HL-60 (cell line): Measurements from ENCODE around the gene SCIMP.

Experiments
- POLR2AphosphoS5 ChIP-seq: IDR thresholded peaks from 2 replicates; pipeline ENCODE4 v1.6.1; 2012; ENCODE audit warnings: low read depth
- TF ChIP-seq, protein P1 (sequence below): IDR thresholded peaks from one replicate; pipeline ENCODE4 v1.5.1; 2011; ENCODE audit warnings: low read length, control low read depth, inconsistent platforms; ENCODE audit not compliant: insufficient read depth

DNA sequence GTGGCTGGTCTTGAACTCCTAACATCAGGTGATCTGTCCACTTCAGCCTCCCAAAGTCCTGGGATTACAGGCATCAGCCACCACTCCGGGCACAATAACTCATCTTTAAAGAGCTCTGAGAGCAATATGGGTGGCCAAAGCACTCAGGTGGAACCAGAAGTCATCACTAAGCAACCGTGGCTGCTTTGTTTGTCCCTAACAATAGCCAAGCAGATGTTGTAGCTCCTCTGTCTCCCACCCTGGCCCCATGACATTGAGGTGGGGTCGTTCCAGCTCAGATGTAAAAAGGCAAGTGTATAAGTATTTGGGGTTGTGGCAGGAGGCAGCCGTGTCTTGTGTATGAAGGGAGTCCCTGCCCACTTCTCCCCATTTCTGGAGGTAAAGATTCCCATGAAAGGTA lies 3.7 kb upstream of the SCIMP start:
- TF ChIP-seq, protein P1, sequence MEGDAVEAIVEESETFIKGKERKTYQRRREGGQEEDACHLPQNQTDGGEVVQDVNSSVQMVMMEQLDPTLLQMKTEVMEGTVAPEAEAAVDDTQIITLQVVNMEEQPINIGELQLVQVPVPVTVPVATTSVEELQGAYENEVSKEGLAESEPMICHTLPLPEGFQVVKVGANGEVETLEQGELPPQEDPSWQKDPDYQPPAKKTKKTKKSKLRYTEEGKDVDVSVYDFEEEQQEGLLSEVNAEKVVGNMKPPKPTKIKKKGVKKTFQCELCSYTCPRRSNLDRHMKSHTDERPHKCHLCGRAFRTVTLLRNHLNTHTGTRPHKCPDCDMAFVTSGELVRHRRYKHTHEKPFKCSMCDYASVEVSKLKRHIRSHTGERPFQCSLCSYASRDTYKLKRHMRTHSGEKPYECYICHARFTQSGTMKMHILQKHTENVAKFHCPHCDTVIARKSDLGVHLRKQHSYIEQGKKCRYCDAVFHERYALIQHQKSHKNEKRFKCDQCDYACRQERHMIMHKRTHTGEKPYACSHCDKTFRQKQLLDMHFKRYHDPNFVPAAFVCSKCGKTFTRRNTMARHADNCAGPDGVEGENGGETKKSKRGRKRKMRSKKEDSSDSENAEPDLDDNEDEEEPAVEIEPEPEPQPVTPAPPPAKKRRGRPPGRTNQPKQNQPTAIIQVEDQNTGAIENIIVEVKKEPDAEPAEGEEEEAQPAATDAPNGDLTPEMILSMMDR = no peak
- TF ChIP-seq POLR2AphosphoS5 = no peak
